KBM-7 (cell line): ENCODE measurements around the gene PDCD4.

ENCODE experiments used
- DNase-seq: peaks from one replicate; pipeline ENCODE4 v3.0.0-alpha.2; 2015
- in situ Hi-C: fragments of 300-500 bp; cut with MboI; formaldehyde crosslinking; loops from 2 replicates; pipeline ENCODE4 v1.14.3; 2020; ENCODE audit warnings: low sequenced_read_pairs, low pct_unique_long_range_greater_than_20kb, mixed read lengths

PDCD4 gene

GRCh38 chr10:110872984-110873923, 1.5 kb downstream of the PDCD4 start:
- peak; percentile 34 for DNase-seq
- in situ Hi-C loops, result no loop called here

- in situ Hi-C loops, result no loop called here
- no peak for DNase-seq
These were observed 2.2 kb downstream of the PDCD4 start for GRCh38 chr10:110873951-110874350.

- DNase-seq, result no peak
- in situ Hi-C loops, result no loop called here
These were observed 4.3 kb downstream of the PDCD4 start for GRCh38 chr10:110876000-110876399.

DNA sequence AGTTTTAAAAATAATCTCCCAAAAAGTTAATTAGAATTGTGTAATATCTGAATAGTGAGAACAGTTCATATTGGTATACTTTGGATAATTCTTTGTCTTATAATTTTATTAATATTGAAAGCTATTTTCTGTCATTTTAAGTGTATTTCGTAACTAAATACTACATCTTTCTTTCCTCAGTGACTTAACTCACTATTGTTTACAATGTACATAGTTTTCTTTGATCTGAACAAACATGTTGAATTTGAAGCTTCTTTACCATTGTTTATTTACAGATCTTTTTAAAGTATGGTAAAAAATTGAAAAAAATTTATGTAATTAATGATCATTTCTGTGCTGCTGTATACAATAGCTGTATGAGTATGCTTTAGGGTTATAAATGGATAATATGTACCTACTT, 5.1 kb downstream of the PDCD4 start:
- no peak for DNase-seq
- in situ Hi-C loops, result no loop called here

DNA sequence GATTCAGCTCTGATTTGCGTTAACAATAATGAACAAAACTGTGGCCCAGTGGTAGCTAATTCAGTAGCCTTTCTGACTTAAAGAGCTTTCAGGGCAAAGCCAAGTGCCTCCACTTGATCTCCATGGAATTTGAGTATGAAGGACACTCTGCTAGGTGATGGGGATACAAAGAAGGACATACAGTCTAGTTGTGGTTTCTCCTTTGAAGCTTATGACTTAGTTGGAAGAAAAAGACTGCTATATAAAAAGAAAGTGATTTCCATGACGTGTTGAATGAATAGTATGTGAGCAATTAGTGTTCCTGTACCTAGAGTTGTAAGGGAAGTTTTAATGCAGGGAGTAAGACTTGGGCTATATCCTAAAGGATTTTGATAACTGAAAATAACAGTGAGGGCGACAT, 8.3 kb downstream of the PDCD4 start:
- in situ Hi-C loops, result no loop called here
- no peak for DNase-seq

DNA sequence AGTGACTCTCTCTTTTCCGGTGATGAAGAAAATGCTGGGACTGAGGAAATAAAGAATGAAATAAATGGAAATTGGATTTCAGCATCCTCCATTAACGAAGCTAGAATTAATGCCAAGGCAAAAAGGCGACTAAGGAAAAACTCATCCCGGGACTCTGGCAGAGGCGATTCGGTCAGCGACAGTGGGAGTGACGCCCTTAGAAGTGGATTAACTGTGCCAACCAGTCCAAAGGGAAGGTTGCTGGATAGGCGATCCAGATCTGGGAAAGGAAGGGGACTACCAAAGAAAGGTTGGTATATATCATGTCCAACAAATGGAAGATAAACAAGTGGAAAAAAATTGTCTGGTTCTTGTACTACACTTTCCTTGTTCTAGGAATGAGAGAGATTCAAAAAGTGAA, 9.5 kb downstream of the PDCD4 start:
- in situ Hi-C loops, result no loop called here

DNA sequence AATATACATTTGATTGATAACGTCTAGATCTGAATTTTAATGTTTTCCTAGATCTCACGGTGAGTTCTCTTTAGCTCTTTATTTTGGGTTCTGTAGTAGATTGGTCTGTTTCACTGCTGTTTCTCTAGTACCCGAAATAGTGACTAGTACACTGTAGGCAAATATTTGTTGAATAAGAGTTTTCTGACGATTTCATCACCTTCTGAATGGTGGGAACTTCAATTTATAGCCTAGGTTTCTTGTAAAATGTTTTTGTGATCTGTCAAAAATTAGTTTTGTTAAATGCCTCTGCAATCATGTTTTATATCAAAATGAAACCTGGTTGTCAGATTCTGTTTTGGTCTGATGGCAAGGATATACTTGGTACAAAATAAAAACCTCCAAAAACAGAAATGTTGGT, 10.2 kb downstream of the PDCD4 start:
- in situ Hi-C loops, result no loop called here
- DNase-seq, result no peak

More for the DNA sequence above, 9.5 kb downstream of the PDCD4 start:
- DNase-seq, result no peak

- in situ Hi-C loops, result no loop called here
- no peak for DNase-seq
These were observed 12.2 kb downstream of the PDCD4 start for GRCh38 chr10:110883924-110884323.

DNA sequence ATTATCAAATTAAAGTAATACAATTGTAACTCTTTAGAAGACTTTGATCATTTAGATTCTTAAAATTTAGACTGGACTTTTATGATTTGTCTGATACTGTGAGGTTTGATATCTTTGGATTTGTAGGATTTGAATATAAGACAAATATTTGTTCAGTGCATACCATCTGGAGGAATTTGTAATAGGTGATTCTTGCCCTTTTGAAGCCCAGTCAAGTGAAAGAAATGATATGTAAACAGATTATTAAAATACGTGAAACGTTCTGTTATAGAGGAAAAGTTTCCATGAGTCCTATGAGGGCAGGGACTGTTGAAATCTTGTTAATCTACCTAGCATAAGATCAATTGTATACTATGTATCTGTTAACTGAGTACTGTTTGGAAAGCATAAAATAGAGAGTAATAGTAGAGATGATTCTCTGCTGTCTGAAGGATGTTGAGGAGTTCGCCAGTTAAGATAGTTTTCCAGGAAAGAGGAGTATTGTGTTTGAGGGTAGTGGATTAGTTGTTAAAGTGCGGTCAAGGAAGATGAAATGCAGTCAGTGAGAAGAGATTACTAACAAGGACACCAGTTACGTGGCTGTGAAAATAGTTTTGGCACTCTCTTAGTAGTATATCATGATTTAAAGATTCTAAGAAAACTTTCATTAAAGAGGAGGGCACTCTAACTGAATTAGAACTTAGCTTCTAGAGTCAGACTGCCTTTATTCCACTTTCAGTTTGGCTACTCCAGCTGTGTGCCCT, 14.4 kb downstream of the PDCD4 start:
- no peak for DNase-seq
- in situ Hi-C loops, result no loop called here

- in situ Hi-C loops, result no loop called here
These were observed 15.8 kb downstream of the PDCD4 start for GRCh38 chr10:110887560-110887959.

GRCh38 chr10:110892602-110893288, 21.0 kb downstream of the PDCD4 start:
- in situ Hi-C loops, result no loop called here
- DNase-seq, result no peak

More at GRCh38 chr10:110887560-110887959, 15.8 kb downstream of the PDCD4 start:
- DNase-seq, result no peak

- peak; percentile 68 for DNase-seq
- in situ Hi-C loops, result no loop called here
These were observed 21.9 kb downstream of the PDCD4 start for GRCh38 chr10:110893559-110894179.

GRCh38 chr10:110897184-110897583, 25.5 kb downstream of the PDCD4 start:
- in situ Hi-C loops, result no loop called here
- no peak for DNase-seq

DNA sequence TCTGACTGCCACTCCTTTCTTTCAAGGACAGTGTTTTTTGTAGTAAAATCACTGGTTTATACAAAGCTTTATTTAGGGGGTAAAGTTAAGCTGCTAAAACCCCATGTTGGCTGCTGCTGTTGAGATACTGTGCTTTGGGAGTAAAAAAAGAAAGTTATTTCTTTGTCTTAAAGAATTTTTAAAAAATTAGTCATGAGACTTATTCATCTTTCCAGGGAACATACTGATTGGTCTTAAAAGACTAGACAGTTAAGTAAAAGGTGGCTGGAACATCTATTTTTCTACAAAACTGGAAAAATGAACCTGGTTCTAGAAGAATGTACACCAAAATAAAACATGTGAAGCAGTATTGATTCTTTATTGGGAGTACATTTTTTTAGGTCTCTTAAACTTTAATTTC, 26.7 kb downstream of the PDCD4 start:
- in situ Hi-C loops, result no loop called here
- no peak for DNase-seq

- DNase-seq, result no peak
- in situ Hi-C loops, result no loop called here
These were observed 29.3 kb downstream of the PDCD4 start for GRCh38 chr10:110900983-110901382.

DNA sequence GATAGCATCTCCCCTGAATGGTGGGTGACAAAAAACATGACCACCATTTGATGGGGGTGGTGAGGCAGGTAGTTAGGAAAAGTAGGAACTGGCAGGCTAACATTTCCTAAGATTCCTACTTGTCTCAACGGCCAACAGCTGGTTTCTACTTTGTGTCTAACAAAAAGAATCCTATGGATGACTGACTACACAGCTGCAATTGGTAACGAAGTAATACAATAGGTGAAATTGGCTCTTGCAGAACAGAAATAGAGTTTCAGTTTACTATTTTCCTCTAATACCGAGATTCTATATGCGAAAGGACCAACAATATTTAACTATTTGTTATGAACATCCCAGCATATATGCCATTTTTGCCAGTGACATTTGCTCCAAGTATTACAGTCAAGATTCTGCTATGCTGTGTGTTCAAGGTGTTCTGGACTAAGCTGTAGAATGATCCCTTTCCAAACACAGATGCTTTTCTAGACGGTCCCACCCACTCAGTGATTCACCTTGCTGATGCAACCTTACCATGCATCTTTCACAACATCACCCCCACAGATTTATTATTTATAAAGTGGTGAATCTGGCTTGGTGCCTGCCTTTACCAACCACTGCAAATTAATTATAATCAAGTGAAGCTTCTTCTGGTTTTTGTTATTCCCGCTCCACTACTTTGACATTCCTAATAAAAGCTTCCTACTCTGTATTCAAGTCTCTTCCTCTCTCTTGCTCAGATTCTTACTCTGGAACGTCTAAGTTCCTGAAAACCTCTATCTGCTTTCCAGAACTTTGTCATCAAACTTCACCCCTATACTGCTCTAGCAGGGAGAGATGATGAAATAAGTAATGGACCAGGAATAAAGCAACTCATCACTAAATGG, 30.5 kb downstream of the PDCD4 start:
- in situ Hi-C loops, result no loop called here
- no peak for DNase-seq

DNA sequence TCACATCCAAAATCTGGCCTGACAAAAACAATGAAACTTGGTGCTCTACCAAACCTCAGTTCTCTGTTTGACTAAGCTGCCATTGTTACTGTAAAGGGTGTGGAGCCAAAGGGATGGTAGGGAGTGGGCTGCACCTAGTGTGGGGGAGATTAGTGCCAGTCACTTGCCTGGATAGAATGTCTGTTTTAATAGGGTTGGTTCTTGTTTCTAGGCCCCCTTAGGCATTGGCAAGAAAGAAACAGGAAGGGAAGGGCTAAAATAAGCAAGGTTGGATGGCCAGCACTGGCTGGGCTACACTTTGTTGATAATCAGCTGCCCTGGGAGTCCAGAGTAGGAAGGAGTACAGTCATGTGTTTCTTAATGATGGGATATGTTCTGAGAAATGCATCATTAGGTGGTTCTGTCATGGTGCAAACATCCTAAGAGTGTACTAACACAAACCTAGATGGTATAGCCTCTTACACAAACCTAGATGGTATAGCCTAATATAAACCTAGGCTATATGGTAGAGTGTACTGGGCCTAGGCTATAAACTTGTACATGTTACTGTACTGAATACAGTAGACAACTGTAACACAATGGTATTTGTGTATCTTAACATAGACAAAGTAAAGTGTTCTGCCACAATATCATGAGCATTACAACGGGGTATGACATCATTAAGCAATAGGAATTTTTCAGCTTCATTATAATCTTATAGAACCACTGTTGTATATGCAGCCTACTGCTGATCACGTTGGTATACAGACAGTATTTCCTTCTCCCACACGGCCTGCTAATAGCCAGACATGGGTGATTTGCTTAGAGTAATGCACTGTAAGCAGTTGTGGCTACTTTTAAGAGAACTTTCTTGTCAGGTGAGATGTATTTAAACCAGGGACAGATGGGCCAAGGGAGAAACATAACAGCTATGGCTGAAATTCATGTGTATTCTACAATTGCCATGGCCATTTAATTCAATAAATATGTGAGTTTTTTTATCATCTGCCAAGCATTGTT, 31.9 kb downstream of the PDCD4 start:
- DNase-seq, result no peak
- in situ Hi-C loops, result no loop called here
